Type B pancreatic cell (in vitro differentiated cells): Measurements from ENCODE around the gene GABARAP. TPM values are rescaled to one million over a fixed set of nuclear protein-coding genes. Genes with fewer than 3 reads are reported as not detected.

Source experiments
- DNase-seq: peaks from one replicate; pipeline ENCODE4 v3.0.0; 2021; ENCODE audit warnings: mixed read lengths; ENCODE audit not compliant: unreplicated experiment; ENCODE audit errors: extremely low spot score
- H3K27ac Mint-ChIP-seq: 2 replicates; pipeline ENCODE4 v1.8.0; 2021; ENCODE audit warnings: mild to moderate bottlenecking, mixed read lengths
- H3K27me3 Mint-ChIP-seq: 2 replicates; pipeline ENCODE4 v1.8.0; 2021; ENCODE audit warnings: mixed read lengths
- H3K36me3 Mint-ChIP-seq: 2 replicates; pipeline ENCODE4 v1.8.0; 2021; ENCODE audit warnings: mixed read lengths
- H3K4me1 Mint-ChIP-seq: one replicate; pipeline ENCODE4 v1.8.0; 2021; ENCODE audit warnings: mixed read lengths; ENCODE audit not compliant: unreplicated experiment
- H3K4me3 Mint-ChIP-seq: 2 replicates; pipeline ENCODE4 v1.8.0; 2021; ENCODE audit warnings: mild to moderate bottlenecking, mixed read lengths
- H3K9me3 Mint-ChIP-seq: 2 replicates; pipeline ENCODE4 v1.8.0; 2021; ENCODE audit warnings: mixed read lengths
- CTCF ChIP-seq: fragments of 200-600 bp; sonication (generic); conservative IDR thresholded peaks from 2 replicates; pipeline ENCODE4 v1.5.0; 2021; ENCODE audit warnings: antibody characterized with exemption, mild to moderate bottlenecking
- total RNA-seq: library from RNA; stranded (reverse); gene quantifications from 2 replicates; pipeline ENCODE4 v1.2.1, GENCODE V29; 2021; ENCODE audit warnings: low replicate concordance

GABARAP gene
- total RNA-seq, 1 donor from 2014 or later, result 478 TPM

GRCh38 chr17:7251661-7252175 is 9.5 kb upstream of the GABARAP start, which contains the start of gene CTDNEP1:
Gene CTDNEP1 (minus strand): TSS chr17:7251734. CDS start chr17:7251296, 438 bp downstream.
- H3K27ac Mint-ChIP-seq, result peak within 1 kb of the TSS; percentile 100
- peaks cover 20% of the 10 kb centered on the region for H3K36me3 Mint-ChIP-seq
- no peak for TF ChIP-seq CTCF
- H3K4me1 Mint-ChIP-seq, result peaks cover 30% of the 10 kb centered on the region
- no peaks in the 10 kb centered on the region for H3K27me3 Mint-ChIP-seq
- H3K9me3 Mint-ChIP-seq, result no peaks in the 10 kb centered on the region
- DNase-seq, result peak; percentile 100
- peak within 1 kb of the TSS; percentile 97 for H3K4me3 Mint-ChIP-seq

- peaks cover 22% of the 10 kb centered on the region for H3K36me3 Mint-ChIP-seq
- H3K27ac Mint-ChIP-seq, result peak overlapping the region; percentile 92
- peak overlapping the region; percentile 97 for H3K4me3 Mint-ChIP-seq
- H3K4me1 Mint-ChIP-seq, result peaks cover 37% of the 10 kb centered on the region
- DNase-seq, result no peak
- TF ChIP-seq CTCF, result no peak
- no peaks in the 10 kb centered on the region for H3K9me3 Mint-ChIP-seq
- H3K27me3 Mint-ChIP-seq, result no peaks in the 10 kb centered on the region
Observed at GRCh38 chr17:7250695-7251627, 8.7 kb upstream of the GABARAP start.

GRCh38 chr17:7249830-7250229 is 7.6 kb upstream of the GABARAP start:
- Mint-ChIP-seq H3K4me1 (peaks cover 37% of the 10 kb centered on the region), H3K9me3 (no peaks in the 10 kb centered on the region), H3K4me3 (peak overlapping the region; percentile 97), H3K36me3 (peaks cover 23% of the 10 kb centered on the region), H3K27me3 (no peaks in the 10 kb centered on the region), H3K27ac (peak overlapping the region; percentile 10)
- TF ChIP-seq CTCF, result no peak
- DNase-seq, result no peak

GRCh38 chr17:7249214-7249613 is 7.0 kb upstream of the GABARAP start:
- H3K4me1 Mint-ChIP-seq, result peaks cover 37% of the 10 kb centered on the region
- H3K27ac Mint-ChIP-seq, result peak overlapping the region; percentile 73
- H3K9me3 Mint-ChIP-seq, result no peaks in the 10 kb centered on the region
- H3K36me3 Mint-ChIP-seq, result peaks cover 22% of the 10 kb centered on the region
- TF ChIP-seq CTCF, result no peak
- no peak for DNase-seq
- H3K27me3 Mint-ChIP-seq, result no peaks in the 10 kb centered on the region
- peak overlapping the region; percentile 97 for H3K4me3 Mint-ChIP-seq

- Mint-ChIP-seq H3K27me3 (no peaks in the 10 kb centered on the region), H3K36me3 (peaks cover 22% of the 10 kb centered on the region), H3K27ac (peak overlapping the region; percentile 73), H3K4me1 (peaks cover 37% of the 10 kb centered on the region), H3K9me3 (no peaks in the 10 kb centered on the region), H3K4me3 (peak overlapping the region; percentile 97)
- no peak for DNase-seq
- TF ChIP-seq CTCF, result no peak
Observed at GRCh38 chr17:7248796-7249195, 6.5 kb upstream of the GABARAP start.
